GM10266 (cell line): Measurements from ENCODE around the gene UTP14C.
"Not testable (repeated sequence)": the region's sequence is repeated elsewhere in the genome, so short reads cannot be mapped to it uniquely, and the experiment has no call there.

ENCODE experiments used
- DNase-seq: peaks from one replicate; pipeline ENCODE4 v3.0.0; 2012; ENCODE audit errors: extremely low spot score
- CTCF ChIP-seq: IDR thresholded peaks from 2 replicates; pipeline ENCODE4 v1.5.1; 2012; ENCODE audit warnings: mild to moderate bottlenecking, low read depth; ENCODE audit not compliant: control insufficient read depth, insufficient read depth; ENCODE audit errors: missing control alignments

UTP14C gene

DNA sequence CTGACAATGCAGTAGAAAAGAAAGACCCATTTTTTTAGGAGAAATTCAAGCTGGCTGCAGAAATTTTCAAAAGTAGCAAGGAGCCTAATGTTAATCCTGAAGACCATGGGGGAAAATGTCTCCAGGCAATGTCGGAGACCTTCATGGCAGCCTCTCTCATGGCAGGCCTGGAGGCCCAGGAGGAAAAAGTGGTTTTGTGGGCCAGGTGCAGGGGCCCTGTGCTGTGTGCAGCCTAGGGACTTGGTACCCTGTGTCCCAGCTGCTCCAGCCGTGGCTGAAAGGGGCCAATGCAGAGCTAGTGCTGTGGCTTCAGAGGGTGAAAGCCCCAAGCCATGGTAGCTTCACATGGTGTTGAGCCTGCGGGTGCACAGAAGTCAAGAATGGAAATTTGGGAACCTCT is 8.2 kb upstream of the UTP14C start:
- no peak for DNase-seq
- TF ChIP-seq CTCF, result no peak

- no peak for TF ChIP-seq CTCF
Measured at GRCh38 chr13:52020191-52020590, 4.3 kb upstream of the UTP14C start.

DNA sequence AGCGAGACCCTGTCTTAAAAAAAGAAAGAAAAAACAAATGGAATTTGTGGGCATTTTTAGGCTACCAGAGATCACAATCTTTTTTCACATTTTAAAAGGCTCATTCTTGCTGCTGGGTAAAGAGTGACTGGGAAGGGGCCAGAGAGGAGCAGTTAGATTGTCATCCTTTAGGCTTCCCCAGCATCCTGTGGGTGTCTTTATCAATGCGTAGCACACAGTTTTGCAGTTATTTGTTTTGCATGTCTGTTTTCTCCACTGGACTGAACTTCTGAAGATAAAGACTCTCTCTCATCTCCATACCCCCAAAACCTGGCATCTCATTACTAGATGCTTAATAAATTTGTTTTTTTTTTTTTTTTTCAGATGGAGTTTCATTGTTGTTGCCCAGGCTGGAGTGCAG is 2.1 kb upstream of the UTP14C start:
- no peak for DNase-seq
- TF ChIP-seq CTCF, result no peak

More at GRCh38 chr13:52020191-52020590, 4.3 kb upstream of the UTP14C start:
- no peak for DNase-seq

- TF ChIP-seq CTCF, result no peak
- DNase-seq, result no peak
Measured at GRCh38 chr13:52025475-52026245, 1.2 kb downstream of the UTP14C start.

- DNase-seq, result no peak
- TF ChIP-seq CTCF, result no peak
Measured at GRCh38 chr13:52026246-52026626, 1.7 kb downstream of the UTP14C start.

DNA sequence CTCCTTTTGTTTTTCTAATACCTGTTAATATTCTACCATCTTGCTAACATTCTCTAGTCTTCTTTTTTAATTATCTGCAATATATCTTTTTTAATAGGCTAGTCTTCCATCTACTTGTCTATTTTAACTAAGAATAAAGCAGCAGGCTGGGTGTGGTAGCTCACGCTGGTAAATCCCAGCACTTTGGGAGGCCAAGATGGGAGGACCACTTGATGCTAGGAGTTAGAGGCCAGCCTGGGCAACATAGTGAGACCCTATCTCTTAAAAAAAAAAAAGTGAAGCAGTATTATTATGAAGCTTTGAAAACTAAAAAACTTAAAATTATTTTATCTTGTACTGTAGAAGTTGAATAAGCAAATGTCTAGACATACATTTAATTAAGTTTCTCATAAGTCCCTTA is 3.3 kb downstream of the UTP14C start:
- no peak for DNase-seq
- no peak for TF ChIP-seq CTCF

- TF ChIP-seq CTCF, result no peak
- DNase-seq, result no peak
Measured at GRCh38 chr13:52029569-52029968, 5.1 kb downstream of the UTP14C start.

DNA sequence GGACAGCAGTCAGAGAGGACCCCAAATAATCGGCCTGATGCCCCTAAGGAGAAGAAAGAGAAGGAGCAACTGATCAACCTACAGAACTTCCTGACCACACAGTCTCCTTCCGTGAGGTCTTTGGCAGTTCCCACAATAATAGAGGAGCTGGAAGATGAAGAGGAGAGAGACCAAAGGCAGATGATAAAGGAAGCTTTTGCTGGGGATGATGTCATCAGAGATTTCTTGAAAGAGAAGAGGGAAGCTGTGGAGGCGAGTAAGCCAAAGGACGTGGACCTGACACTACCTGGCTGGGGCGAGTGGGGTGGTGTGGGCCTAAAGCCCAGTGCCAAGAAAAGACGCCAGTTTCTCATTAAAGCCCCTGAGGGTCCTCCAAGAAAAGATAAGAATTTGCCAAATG is 5.9 kb downstream of the UTP14C start:
- not testable (repeated sequence) for DNase-seq
